Measurements from ENCODE around the gene IGF2BP1.

GRCh38 chr17:48998587-48999440 is 1.6 kb downstream of the IGF2BP1 start:
- TF ChIP-seq GABPA (IDR thresholded peaks at IDR 0.05; ENCODE audit: low read depth) (no peak), CTCF (IDR thresholded peaks at IDR 0.05; ENCODE audit: insufficient read depth, low read length) (no peak), POLR2AphosphoS5 (IDR thresholded peaks at IDR 0.05; ENCODE audit: low read depth) (no peak), REST (IDR thresholded peaks at IDR 0.05; ENCODE audit: insufficient replicate concordance, low read depth) (no peak)

Data from HL-60 (cell line).